ENCODE measurements around the gene VAPA.

The VAPA gene

DNA sequence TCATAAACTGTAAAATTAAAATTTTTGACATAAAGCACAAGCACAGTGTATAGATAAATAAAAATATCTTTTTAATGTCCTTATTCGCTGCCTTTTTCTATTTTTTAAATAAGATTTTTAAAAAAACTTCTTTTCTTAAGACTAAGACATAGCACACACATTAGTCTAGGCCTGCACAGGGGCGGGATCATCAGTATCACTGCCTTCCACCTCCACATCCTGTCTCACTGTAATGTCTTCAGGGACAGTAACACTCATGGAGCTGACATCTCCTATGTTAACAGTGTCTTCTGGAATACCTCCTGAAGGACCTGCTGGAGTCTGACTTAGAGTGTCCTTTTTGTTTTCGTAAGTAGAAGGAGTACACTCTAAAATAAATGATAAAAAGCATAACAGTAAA is 33.0 kb downstream of the VAPA start:
- Histone ChIP-seq H3K27me3 (replicated peaks; ENCODE audit: control insufficient read depth, insufficient read depth, low read length) (no peaks in the 10 kb centered on the region), H3K36me3 (ENCODE audit: control insufficient read depth, insufficient read depth, low read length, severe bottlenecking) (peaks cover 90% of the 10 kb centered on the region), H3K9ac (ENCODE audit: low read length) (no peak overlapping the region), H3K4me3 (ENCODE audit: low read length) (no peak overlapping the region), H3K9me3 (ENCODE audit: control insufficient read depth, low read length) (no peaks in the 10 kb centered on the region), H3K4me1 (ENCODE audit: control insufficient read depth, insufficient read depth, low read length) (peaks cover 7% of the 10 kb centered on the region)
- DNase-seq (ENCODE audit: low read depth), result no peak

DNA sequence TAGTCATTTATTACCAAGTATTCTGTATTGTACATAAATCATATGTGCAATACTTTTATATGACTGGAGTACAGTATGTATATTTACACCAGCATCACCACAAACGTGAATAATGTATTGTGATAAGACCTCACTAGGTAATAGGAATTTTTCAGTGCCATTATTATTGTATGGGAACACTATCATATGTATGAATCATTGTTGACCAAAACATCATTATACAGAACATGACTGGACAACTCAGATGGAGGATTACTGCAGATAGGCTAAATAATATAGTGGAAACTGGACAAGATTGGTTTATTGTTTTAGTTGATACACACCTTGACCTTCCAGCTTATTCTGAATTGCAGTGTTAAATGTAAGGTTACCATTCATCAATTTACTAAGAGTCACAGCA is 33.4 kb downstream of the VAPA start:
- DNase-seq (ENCODE audit: low read depth), result no peak
- Histone ChIP-seq H3K9ac (ENCODE audit: low read length) (no peak overlapping the region), H3K4me1 (ENCODE audit: control insufficient read depth, insufficient read depth, low read length) (peaks cover 7% of the 10 kb centered on the region), H3K4me3 (ENCODE audit: low read length) (no peak overlapping the region), H3K27me3 (replicated peaks; ENCODE audit: control insufficient read depth, insufficient read depth, low read length) (no peaks in the 10 kb centered on the region), H3K9me3 (ENCODE audit: control insufficient read depth, low read length) (no peaks in the 10 kb centered on the region), H3K36me3 (ENCODE audit: control insufficient read depth, insufficient read depth, low read length, severe bottlenecking) (peaks cover 89% of the 10 kb centered on the region)

DNA sequence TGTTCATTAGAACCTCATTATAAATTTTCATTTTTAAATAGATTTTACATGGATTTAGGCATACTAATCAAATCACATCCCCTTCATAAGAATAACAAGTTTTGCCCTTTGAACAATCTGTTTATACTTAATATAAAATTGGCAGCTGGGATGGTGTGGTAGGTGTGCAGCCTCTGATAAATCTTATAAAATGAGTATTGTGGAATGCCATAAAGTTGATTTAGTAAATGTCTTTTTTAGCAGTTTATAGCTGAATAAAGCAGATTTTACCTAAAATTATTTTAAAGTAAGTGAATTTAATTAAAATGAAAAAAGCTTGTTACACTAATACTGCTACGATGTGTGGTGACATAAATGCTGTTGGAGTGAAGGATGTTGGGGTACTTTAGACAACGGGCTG is 35.5 kb downstream of the VAPA start:
- H3K9ac ChIP-seq (ENCODE audit: low read length), result no peak overlapping the region
- peaks cover 16% of the 10 kb centered on the region for H3K4me1 ChIP-seq (ENCODE audit: control insufficient read depth, insufficient read depth, low read length)
- DNase-seq (ENCODE audit: low read depth), result no peak
- no peaks in the 10 kb centered on the region for H3K9me3 ChIP-seq (ENCODE audit: control insufficient read depth, low read length)
- H3K36me3 ChIP-seq (ENCODE audit: control insufficient read depth, insufficient read depth, low read length, severe bottlenecking), result peaks cover 84% of the 10 kb centered on the region
- H3K27me3 ChIP-seq (replicated peaks; ENCODE audit: control insufficient read depth, insufficient read depth, low read length), result no peaks in the 10 kb centered on the region
- no peak overlapping the region for H3K4me3 ChIP-seq (ENCODE audit: low read length)

DNA sequence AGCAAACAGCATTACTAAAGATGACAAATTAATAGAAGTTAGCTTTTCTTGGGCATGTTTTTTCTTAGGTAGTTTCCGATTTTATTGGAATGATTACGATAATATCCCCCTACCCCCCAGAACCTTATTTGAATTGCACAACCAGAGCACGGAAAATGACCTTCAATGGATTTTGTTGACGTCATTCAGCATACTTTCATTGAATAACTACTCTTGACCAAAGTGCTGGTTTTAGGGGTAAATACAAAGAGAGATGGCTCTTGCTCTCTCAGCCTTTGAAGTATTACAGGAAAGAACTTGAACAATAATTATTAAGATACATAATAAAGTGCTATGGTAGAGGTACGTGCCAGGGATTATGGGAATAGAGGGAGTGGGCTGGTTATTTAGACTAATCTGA is 36.0 kb downstream of the VAPA start:
- Histone ChIP-seq H3K9me3 (ENCODE audit: control insufficient read depth, low read length) (no peaks in the 10 kb centered on the region), H3K27me3 (replicated peaks; ENCODE audit: control insufficient read depth, insufficient read depth, low read length) (no peaks in the 10 kb centered on the region), H3K9ac (ENCODE audit: low read length) (no peak overlapping the region), H3K4me1 (ENCODE audit: control insufficient read depth, insufficient read depth, low read length) (peaks cover 16% of the 10 kb centered on the region), H3K4me3 (ENCODE audit: low read length) (no peak overlapping the region), H3K36me3 (ENCODE audit: control insufficient read depth, insufficient read depth, low read length, severe bottlenecking) (peaks cover 85% of the 10 kb centered on the region)
- DNase-seq (ENCODE audit: low read depth), result no peak

DNA sequence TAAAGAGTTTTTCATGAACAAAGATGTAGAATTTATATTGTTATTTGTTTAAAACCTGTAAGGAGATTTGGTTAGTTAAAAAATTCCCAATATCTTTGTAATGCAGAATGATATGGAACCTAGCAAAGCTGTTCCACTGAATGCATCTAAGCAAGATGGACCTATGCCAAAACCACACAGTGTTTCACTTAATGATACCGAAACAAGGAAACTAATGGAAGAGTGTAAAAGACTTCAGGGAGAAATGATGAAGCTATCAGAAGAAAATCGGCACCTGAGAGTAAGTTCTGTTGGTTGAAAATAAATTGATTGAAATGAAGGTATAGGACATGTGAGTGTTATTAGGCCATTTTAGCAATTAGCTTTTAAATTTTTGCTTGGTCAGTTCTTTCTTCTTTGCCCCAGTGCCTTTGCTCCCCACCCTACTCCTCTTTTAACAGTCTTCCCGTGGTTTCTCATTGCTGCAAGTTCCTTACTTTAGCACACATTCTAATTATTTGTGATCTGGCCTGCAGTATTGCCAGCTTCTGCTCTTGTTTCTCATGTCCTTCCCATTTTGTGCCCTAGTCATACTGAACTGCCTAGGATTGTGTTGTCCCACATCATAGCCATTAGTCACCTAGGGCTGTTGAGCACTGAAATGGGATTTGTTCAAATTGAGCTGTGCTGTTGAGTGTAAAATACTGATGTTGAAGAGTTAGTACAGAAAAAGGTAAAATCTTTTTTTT is 36.6 kb downstream of the VAPA start:
- H3K4me3 ChIP-seq (ENCODE audit: low read length), result no peak overlapping the region
- H3K27me3 ChIP-seq (replicated peaks; ENCODE audit: control insufficient read depth, insufficient read depth, low read length), result no peaks in the 10 kb centered on the region
- peaks cover 16% of the 10 kb centered on the region for H3K4me1 ChIP-seq (ENCODE audit: control insufficient read depth, insufficient read depth, low read length)
- no peak overlapping the region for H3K9ac ChIP-seq (ENCODE audit: low read length)
- no peak for DNase-seq (ENCODE audit: low read depth)
- H3K36me3 ChIP-seq (ENCODE audit: control insufficient read depth, insufficient read depth, low read length, severe bottlenecking), result peaks cover 87% of the 10 kb centered on the region
- H3K9me3 ChIP-seq (ENCODE audit: control insufficient read depth, low read length), result no peaks in the 10 kb centered on the region

DNA sequence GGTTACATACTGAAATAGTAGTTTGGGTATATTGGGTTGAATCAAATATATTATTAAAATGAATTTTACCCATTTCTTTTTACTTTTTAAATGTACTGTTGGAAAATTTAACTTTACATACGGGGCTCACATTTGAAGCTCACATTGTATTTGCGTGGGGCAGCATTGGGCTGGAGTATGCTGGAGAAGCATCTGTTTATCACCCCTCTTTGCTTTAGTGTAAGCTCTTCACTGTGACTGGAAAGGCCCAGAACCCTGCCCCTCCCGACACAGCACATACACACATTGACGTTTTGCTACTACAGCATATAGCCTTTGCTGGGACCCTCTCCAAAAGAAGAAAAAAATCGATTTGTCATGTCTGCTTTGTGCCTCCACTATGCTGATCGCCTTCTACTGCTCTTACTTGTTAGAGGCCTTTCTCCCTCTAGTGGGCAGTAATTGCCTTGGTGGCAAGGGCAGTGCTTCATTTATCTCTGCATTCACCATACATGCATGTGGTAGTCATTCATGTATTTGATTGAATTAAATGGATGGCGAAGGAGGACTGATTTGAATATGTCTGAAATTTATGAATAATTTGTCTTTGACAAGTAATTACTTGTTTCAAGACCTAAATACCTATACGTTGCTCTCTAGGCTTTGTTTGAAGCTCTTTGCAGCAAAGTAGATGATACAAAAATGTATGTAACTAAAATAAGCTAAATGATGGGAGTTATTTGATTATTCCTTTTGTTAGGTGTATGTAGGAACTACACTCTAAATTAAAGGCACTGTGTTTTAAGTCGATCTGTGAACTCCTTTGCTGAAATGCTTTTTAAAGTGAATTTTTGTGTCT is 37.4 kb downstream of the VAPA start:
- H3K9ac ChIP-seq (ENCODE audit: low read length), result no peak overlapping the region
- H3K36me3 ChIP-seq (ENCODE audit: control insufficient read depth, insufficient read depth, low read length, severe bottlenecking), result peaks cover 86% of the 10 kb centered on the region
- no peak overlapping the region for H3K4me3 ChIP-seq (ENCODE audit: low read length)
- peak; percentile 81 for DNase-seq (ENCODE audit: low read depth)
- H3K9me3 ChIP-seq (ENCODE audit: control insufficient read depth, low read length), result no peaks in the 10 kb centered on the region
- peaks cover 16% of the 10 kb centered on the region for H3K4me1 ChIP-seq (ENCODE audit: control insufficient read depth, insufficient read depth, low read length)
- no peaks in the 10 kb centered on the region for H3K27me3 ChIP-seq (replicated peaks; ENCODE audit: control insufficient read depth, insufficient read depth, low read length)

DNA sequence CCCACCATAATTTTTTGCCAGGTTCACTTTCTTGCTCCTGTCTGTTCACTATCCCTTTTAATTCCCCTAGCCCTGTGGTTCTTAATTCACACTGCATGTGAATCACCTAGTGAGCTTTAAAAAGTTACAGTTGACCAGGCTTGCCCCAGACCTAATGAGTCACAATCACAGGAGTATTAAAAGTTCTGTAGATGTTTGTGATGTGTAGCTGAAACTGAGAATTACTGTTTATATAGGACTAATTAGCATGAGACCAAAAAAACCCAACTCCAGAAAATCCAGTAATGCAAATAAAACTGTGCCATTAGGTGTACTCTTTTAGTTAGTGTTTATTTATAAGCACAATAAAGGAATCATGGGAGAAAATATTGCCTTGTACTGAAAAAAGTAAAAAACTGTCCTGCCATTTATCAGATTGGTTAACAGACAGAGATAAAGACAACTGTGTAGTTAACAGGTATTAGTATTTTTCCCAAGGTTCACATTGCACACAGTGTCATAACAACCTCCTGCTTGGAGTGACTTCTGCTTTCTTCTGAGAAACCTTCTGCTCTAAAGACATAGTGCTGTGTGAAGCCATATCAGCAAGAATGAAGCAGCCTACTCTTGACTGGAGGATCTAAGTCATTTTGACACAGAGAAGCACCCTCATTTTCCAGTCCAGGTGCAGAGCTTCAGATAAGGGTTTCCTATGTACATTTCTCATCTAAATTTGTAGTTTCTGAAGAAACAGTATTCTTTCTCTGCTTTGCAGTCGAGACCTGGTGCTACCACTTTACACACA is 39.0 kb downstream of the VAPA start:
- DNase-seq (ENCODE audit: low read depth), result no peak
- peaks cover 16% of the 10 kb centered on the region for H3K4me1 ChIP-seq (ENCODE audit: control insufficient read depth, insufficient read depth, low read length)
- H3K36me3 ChIP-seq (ENCODE audit: control insufficient read depth, insufficient read depth, low read length, severe bottlenecking), result peaks cover 75% of the 10 kb centered on the region
- no peaks in the 10 kb centered on the region for H3K27me3 ChIP-seq (replicated peaks; ENCODE audit: control insufficient read depth, insufficient read depth, low read length)
- no peaks in the 10 kb centered on the region for H3K9me3 ChIP-seq (ENCODE audit: control insufficient read depth, low read length)
- no peak overlapping the region for H3K9ac ChIP-seq (ENCODE audit: low read length)
- H3K4me3 ChIP-seq (ENCODE audit: low read length), result no peak overlapping the region

DNA sequence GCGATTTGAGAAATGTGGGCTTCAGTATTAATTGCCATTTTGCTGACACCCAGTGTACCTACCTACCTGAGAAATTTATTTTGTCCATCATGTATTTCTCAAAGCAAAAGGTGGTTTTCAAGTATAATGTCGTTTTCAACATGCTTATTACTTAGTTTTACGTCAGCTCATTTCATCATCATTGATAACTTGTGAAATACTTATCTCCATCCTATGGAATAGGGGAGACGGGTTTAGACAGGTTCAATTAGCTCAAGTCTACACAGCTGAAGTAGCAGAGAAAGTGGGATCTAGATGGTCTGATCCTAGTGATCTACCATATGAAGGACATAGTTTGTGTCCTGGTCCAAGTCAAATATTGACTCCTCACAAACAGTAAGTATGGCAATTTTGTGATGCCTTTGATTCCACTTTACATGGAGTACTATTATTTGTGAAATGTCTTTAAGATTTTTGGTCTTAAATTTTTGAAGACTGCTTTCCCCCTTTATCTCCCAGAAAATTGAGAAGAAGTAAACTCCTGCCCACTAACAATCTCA is 45.1 kb downstream of the VAPA start:
- no peaks in the 10 kb centered on the region for H3K9me3 ChIP-seq (ENCODE audit: control insufficient read depth, low read length)
- DNase-seq (ENCODE audit: low read depth), result no peak
- H3K36me3 ChIP-seq (ENCODE audit: control insufficient read depth, insufficient read depth, low read length, severe bottlenecking), result peaks cover 27% of the 10 kb centered on the region
- H3K27me3 ChIP-seq (replicated peaks; ENCODE audit: control insufficient read depth, insufficient read depth, low read length), result no peaks in the 10 kb centered on the region
- H3K4me3 ChIP-seq (ENCODE audit: low read length), result no peak overlapping the region
- peaks cover 16% of the 10 kb centered on the region for H3K4me1 ChIP-seq (ENCODE audit: control insufficient read depth, insufficient read depth, low read length)
- H3K9ac ChIP-seq (ENCODE audit: low read length), result no peak overlapping the region

DNA sequence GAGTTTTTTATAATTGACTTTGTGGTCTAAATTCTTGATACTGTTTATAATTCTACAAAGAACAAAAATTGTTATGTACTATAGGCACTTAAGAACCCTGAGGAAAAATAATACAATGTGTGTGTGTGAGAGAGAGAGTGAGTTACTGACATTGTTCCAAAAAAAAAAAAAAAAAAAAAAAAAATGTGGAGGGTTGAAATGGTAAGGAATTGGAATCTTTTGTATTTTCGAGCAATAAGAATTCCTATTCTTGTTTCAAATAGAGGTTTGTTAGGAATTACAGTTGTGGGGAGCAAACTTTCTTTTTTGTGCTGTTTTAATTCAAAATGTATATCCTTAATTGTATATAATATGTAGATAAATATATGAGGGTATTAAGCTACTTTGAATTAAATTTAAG is 45.7 kb downstream of the VAPA start:
- Histone ChIP-seq H3K9ac (ENCODE audit: low read length) (no peak overlapping the region), H3K36me3 (ENCODE audit: control insufficient read depth, insufficient read depth, low read length, severe bottlenecking) (peaks cover 20% of the 10 kb centered on the region), H3K4me1 (ENCODE audit: control insufficient read depth, insufficient read depth, low read length) (peaks cover 16% of the 10 kb centered on the region), H3K4me3 (ENCODE audit: low read length) (no peak overlapping the region), H3K9me3 (ENCODE audit: control insufficient read depth, low read length) (no peaks in the 10 kb centered on the region), H3K27me3 (replicated peaks; ENCODE audit: control insufficient read depth, insufficient read depth, low read length) (no peaks in the 10 kb centered on the region)
- DNase-seq (ENCODE audit: low read depth), result no peak

DNA sequence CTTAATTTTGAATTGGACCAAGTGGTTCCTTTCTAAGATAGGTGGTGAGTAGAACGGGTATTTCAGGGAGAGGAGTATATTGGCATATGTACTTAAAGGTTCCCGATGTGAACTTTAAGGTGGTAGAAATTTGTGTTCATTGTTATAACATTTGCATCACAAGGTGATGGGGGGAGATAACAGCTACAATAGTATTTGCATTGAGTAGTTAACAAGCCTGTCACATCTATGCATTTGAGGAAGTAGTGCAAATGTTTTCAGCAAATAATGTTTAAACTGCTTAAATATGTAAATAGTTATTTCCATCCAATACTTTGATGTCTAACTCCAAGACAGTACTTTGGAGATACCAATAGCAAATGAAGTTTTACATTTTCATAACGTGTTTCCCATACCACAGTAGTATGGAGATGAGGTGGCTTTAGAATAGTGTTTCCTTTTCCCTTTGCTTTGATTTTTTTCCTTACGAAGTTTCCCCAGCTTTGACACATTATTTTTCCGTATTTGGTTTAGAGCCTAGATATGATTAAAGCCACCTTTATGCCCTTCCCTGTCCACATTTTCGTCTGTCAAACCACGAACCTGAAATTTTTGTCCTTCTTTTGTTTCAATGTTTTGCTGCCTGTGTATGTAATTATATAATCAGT is 46.6 kb downstream of the VAPA start:
- peaks cover 12% of the 10 kb centered on the region for H3K36me3 ChIP-seq (ENCODE audit: control insufficient read depth, insufficient read depth, low read length, severe bottlenecking)
- H3K9ac ChIP-seq (ENCODE audit: low read length), result peak overlapping the region; percentile 6
- DNase-seq (ENCODE audit: low read depth), result no peak
- no peaks in the 10 kb centered on the region for H3K27me3 ChIP-seq (replicated peaks; ENCODE audit: control insufficient read depth, insufficient read depth, low read length)
- H3K4me1 ChIP-seq (ENCODE audit: control insufficient read depth, insufficient read depth, low read length), result peaks cover 16% of the 10 kb centered on the region
- H3K9me3 ChIP-seq (ENCODE audit: control insufficient read depth, low read length), result no peaks in the 10 kb centered on the region
- peak overlapping the region; percentile 6 for H3K4me3 ChIP-seq (ENCODE audit: low read length)
